Measurements from ENCODE around the gene SMIM26. TPM values are rescaled to one million over a fixed set of nuclear protein-coding genes. Genes with fewer than 3 reads are reported as not detected.

SMIM26 gene
- total RNA-seq, 6 donors from 2014 or later = 12.5 to 81.3 (median 63.7) TPM

Small RNA genes within 50 kb of the gene (small RNA-seq; reads per million reads assigned to genes)
- gene RN7SL638P (0 reads per million in 4 donors), gene RNU6ATAC34P (0 reads per million in 4 donors)

Other genes starting within 250 kb of the SMIM26 start
- gene DZANK1, start 100.4 kb upstream of the SMIM26 start, total RNA-seq = 10 to 100 TPM in 2 of 6 donors, 1 to 10 TPM in 4; 1.8 to 12.8 (median 4.4) TPM
- gene POLR3F, start 100.0 kb upstream of the SMIM26 start, total RNA-seq = 1 to 10 TPM; 3.1 to 9.7 (median 6.7) TPM
- 10 to 100 TPM in 4 of 6 donors, 1 to 10 TPM in 2; 6.9 to 32.0 (median 15.0) TPM for gene RBBP9, start 70.2 kb upstream of the SMIM26 start, total RNA-seq
- 10 to 100 TPM; 21.3 to 74.3 (median 64.2) TPM for gene SEC23B, start 59.5 kb upstream of the SMIM26 start, total RNA-seq
- 10 to 100 TPM; 19.9 to 31.2 (median 24.8) TPM for gene DTD1, start 20.6 kb downstream of the SMIM26 start, total RNA-seq
- gene SCP2D1, start 246.4 kb downstream of the SMIM26 start, total RNA-seq = not detected

Measured in upper lobe of left lung (tissue), 6 donors.